Upper lobe of left lung (tissue), 4 donors: ENCODE data around the gene GLIS1.

ENCODE experiments used
- CTCF ChIP-seq, 6 experiments: fragments of 450-650 bp in 4 of 6; fragments of 200-600 bp in 2 of 6; sonication (generic) in 2 of 6; IDR thresholded peaks; one replicate each; pipeline ENCODE4 v1.5.1; 2016 to 2019; ENCODE audit warnings: antibody characterized with exemption in 6 of 6
- EP300 ChIP-seq, 4 donors: sonication (generic); formaldehyde crosslinking; IDR thresholded peaks; one replicate each; pipeline ENCODE4 v1.5.1; 2017; ENCODE audit warnings: antibody characterized with exemption in 4 of 4, control low read depth in 2 of 4
- POLR2A ChIP-seq, 4 donors: fragments of 450-650 bp; IDR thresholded peaks; one replicate each; pipeline ENCODE4 v1.5.1; 2016 to 2017; ENCODE audit warnings: antibody characterized with exemption in 4 of 4, mild to moderate bottlenecking in 2 of 4
- POLR2AphosphoS5 ChIP-seq, 2 donors: sonication (generic); formaldehyde crosslinking; IDR thresholded peaks; one replicate each; pipeline ENCODE4 v1.5.1; 2017; ENCODE audit warnings: antibody characterized with exemption in 2 of 2

GRCh38 chr1:53552981-53553733, 185.8 kb downstream of the GLIS1 start:
- TF ChIP-seq CTCF (IDR thresholded peaks at IDR 0.05) (no peak), POLR2AphosphoS5 (IDR thresholded peaks at IDR 0.05) (no peak), POLR2A (IDR thresholded peaks at IDR 0.05) (no peak), EP300 (IDR thresholded peaks at IDR 0.05) (no peak)
